ENCODE data around the gene ZSCAN30.

ZSCAN30 gene

DNA sequence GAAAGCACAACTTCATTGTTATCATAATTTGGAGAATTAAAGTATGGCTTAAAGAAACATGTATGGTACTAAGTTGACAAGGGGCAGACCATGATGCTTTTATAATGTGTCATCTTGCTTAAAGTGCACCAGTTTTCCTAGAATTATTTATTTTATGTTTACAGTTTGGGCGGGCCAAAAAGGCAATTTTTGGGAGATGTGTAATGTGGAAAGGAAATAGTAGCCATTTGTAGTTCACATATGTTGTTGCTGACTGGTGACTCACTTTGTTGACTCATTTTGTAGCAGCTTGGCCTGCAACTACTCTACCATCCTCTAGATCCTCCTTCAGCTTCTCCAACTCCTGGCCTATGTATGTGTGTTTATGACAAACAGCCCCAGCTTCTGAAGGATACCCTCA lies 7.7 kb downstream of the ZSCAN30 start:
- no peak for DNase-seq (ENCODE audit: low read depth in 3 of 3)

DNA sequence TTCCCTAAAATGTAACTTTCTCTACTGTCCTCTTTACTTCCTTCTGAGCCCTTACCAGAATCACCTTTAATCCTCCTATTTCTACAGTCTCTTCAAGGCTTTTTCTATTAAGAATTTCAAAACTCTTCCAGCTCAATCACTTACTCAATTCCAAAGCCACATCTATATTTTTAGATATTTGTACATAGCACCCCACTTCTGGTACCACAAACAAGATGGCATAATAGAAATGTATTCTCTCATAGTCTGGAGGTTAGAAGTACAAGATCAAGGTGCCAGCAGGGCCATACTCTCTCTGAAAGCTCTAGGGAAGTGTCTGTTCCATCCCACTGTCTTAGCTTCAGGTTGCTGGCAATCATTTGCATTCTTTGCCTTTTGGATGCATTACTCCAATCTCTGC lies 11.1 kb downstream of the ZSCAN30 start:
- DNase-seq (ENCODE audit: low read depth in 3 of 3): no peak

DNA sequence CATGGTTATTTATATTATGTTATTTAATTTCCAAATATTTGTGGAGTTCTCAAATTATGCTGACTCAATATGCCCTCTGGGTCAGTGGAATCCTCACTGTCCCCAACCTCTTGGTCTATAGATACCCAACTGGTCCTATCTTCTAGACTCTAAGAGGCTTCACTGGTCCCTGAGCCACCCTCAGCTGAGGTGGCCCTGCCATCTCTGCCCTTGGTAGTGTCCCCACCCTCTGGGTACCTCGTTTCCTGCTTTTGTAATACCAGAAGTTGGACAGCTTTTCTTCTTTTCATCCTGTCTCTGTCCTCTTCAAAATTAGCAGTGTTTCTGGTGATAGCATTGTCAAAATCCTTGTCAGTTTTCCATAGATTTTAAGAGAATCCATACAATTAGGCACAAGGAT lies 11.9 kb downstream of the ZSCAN30 start:
- DNase-seq (ENCODE audit: low read depth in 3 of 3): no peak

DNA sequence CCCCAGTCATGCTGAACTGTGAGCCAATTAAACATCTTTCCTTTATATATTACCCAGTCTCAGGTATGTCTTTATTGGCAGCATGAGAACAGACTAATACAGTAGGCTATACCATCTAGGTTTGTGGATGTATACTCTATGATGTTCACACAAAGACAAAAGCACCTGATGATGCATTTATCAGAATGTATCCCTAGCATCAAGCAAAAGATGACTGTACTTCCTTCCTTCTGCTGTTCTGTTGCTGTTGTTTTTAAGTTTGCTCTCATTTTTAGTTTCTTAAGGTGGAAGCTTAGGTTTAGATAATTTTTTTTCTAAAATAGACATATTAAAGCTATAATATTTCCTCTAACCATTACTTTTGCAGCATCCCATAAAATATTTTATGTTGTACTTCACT lies 12.4 kb downstream of the ZSCAN30 start:
- DNase-seq (ENCODE audit: low read depth in 3 of 3): no peak

- no peak for DNase-seq (ENCODE audit: low read depth in 3 of 3)
These were observed 13.8 kb downstream of the ZSCAN30 start for GRCh38 chr18:35276267-35276666.

DNA sequence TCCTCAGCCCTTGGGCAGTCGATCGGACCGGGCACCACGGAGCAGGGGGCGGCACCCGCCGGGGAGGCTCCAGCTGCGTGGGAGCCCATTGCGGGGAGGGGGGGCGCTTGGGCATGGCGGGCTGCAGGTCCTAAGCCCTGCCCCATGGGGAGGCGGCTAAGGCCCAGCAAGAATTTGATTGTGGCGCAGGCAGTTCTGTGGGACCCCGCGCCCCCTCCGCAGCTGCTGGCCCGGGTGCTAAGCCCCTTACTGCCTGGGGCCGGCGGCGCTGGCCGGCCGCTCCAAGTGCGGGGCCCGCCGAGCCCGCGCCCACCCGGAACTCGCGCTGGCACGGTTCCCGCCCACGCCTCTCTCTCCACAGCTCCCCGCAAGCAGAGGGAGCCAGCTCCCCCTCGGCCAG lies 18.4 kb downstream of the ZSCAN30 start:
- DNase-seq (ENCODE audit: low read depth in 3 of 3): no peak

DNA sequence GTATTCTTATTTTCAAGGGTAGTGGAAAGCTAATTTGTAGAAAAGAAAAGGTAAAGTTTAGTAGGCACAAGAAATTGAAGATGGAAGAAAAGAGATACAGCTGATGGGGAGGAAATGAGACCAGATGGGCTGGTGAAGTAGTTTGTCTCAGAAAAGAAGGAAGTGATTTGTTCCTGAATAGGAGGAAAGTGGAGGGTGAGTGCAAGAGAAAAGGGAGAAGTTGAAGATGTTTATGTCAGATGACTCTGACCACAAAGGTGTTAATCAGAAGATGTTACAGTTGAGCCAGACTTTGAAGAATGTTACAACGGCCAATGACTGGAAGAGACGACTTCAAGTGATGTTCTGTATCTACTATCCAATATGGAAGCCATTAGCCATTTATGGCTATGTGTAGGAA lies 21.2 kb downstream of the ZSCAN30 start:
- DNase-seq (ENCODE audit: low read depth in 3 of 3): no peak

DNA sequence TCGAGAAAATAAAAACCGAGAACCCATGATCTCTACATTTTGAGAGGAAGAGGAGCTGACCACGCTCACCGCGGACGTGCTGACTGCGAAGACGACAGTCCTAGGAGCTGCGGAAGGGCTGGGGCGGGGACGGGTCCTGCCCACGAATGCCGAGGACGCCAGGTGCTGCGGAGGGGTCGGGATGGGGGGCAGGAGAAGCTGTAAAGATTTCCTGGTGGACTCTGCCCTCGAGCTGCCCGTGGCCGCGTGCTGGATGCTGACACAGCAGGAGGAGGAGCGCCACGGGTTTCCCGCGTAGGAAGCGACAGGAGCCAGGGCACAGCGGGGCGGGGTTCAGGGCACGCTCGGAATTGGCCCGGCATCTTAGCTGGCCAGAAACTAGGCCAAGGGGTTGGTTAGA lies 22.2 kb downstream of the ZSCAN30 start:
- DNase-seq (ENCODE audit: low read depth in 3 of 3): no peak

DNA sequence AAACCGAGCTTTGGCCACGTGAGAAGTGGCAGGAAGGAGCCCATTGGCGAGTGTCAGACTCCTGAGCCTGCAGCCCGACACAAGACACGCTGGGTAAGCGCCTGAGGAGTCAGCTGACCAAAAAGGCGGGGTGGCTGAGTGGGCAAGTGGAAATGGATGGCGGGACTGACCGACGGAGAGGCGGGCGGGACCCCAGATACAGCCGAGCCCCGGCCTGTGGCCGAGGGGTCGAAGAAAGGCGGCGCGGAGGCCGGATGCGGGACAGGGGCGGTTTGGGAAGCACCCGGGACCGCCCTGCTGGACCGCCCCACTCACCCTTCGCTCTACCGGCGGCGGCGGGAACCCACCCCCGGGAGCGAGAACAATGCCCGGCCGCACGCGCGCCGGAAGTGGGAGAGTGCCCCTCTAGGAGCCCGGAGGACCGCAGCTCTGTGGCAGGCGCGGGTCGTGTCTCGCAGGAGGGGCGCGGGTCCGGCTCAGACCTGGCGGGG lies 22.8 kb downstream of the ZSCAN30 start:
- DNase-seq (ENCODE audit: low read depth in 3 of 3): peak in 1 of 3 donors; percentile 27

GRCh38 chr18:35264409-35264808 lies 25.6 kb downstream of the ZSCAN30 start:
- DNase-seq (ENCODE audit: low read depth in 3 of 3): no peak

- DNase-seq (ENCODE audit: low read depth in 3 of 3): no peak
These were observed 33.1 kb downstream of the ZSCAN30 start for GRCh38 chr18:35256947-35257346.

DNA sequence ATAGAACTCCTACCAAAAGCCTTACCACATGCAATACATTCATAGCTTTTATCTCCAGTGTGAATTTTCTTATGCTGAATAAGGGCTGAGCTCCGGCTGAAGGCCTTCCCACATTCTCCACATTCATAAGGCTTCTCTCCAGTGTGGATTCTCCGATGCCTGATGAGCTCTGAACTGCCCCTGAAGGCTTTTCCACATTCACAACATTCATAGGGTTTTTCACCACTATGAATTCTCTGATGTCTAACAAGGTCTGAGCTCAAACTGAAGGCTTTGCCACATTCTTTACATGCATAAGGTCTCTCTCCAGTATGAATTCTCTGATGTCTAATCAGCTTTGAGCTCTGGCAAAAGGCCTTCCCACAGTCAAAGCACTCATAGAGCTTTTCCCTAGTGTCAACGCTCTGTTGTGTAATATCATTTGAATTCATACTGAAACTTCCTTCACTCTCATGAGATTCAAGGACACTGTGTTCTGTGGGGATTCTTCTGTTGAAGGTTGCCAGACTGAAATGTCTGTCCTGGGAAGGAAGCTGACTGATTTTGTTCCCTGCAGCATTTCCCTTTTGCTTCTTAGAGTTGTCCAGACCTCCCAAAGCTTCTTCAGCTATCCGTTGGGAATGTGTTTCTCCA lies 36.3 kb downstream of the ZSCAN30 start:
- no peak for DNase-seq (ENCODE audit: low read depth in 3 of 3)

GRCh38 chr18:35252466-35252865 lies 37.6 kb downstream of the ZSCAN30 start:
- no peak for DNase-seq (ENCODE audit: low read depth in 3 of 3)

- no peak for DNase-seq (ENCODE audit: low read depth in 3 of 3)
These were observed 41.6 kb downstream of the ZSCAN30 start for GRCh38 chr18:35248429-35248828.

DNA sequence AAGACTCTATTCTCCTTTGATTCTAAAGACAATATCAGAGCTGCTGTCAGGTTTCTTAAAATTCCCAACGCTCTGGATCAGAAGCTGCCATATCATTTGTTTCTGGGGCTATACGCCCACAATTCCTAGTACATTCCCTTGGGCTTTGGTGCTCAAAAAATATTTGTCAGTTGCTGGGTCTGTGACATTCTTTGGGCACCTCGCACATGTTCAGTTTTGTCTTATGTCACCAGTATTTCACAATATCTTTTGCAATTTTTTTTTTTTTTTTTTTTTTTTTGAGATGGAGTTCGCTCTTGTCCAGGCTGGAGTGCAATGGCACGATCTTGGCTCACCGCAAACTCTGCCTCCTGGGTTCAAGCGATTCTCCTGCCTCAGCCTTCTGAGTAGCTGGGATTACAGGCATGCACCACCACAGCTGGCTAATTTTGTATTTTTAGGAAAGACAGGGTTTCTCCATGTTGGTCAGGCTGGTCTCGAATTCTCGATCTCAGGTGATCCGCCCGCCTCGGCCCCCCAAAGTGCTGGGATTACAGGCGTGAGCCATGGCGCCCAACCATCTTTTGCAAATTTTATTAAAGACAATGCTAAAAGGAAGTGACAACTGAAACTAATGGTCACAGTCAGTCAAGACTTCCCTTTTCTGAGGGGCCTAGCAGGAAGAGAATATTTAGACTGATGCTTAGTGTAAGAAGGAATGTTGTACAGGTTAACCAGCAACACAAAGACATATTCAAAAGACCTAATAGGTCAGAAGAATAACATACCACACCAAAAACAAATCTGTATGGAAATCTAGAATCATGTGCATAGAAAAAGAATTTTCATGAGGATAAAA lies 42.4 kb downstream of the ZSCAN30 start:
- DNase-seq (ENCODE audit: low read depth in 3 of 3): no peak

- DNase-seq (ENCODE audit: low read depth in 3 of 3): no peak
These were observed 43.2 kb downstream of the ZSCAN30 start for GRCh38 chr18:35246831-35247230.

GRCh38 chr18:35245719-35246317 lies 44.2 kb downstream of the ZSCAN30 start:
- no peak for DNase-seq (ENCODE audit: low read depth in 3 of 3)

DNA sequence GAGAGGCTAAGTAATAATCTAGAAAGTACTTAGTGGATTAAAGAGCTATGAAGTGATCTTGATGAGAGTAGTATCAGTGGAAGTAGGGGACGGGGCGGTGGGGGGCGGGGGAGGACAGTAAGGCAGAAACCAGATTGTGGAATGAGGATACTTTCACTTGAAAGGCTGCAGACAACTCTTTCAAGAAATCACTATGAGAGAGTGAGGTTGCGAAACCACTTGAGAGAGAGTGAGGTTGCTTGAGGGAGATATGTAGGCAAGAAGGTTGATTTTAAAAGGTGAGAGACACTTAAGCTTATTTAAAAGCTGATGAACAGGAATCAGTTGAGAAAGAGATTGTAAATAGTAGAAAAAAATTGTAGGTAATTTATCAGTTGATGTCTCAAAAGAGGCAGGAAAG lies 45.4 kb downstream of the ZSCAN30 start:
- DNase-seq (ENCODE audit: low read depth in 3 of 3): no peak

- DNase-seq (ENCODE audit: low read depth in 3 of 3): no peak
These were observed 47.6 kb downstream of the ZSCAN30 start for GRCh38 chr18:35242426-35242825.

GRCh38 chr18:35241448-35241804 lies 48.6 kb downstream of the ZSCAN30 start:
- no peak for DNase-seq (ENCODE audit: low read depth in 3 of 3)

GRCh38 chr18:35240664-35241447 lies 49.2 kb downstream of the ZSCAN30 start, which contains the start of gene ZNF397:
ZNF397 (plus strand) TSS chr18:35241034; CDS start chr18:35242471, 1,437 bp downstream.
- DNase-seq (ENCODE audit: low read depth in 3 of 3): peak; percentile 91 to 97 (median 92)

GRCh38 chr18:35239314-35239713 lies 50.7 kb downstream of the ZSCAN30 start:
- no peak for DNase-seq (ENCODE audit: low read depth in 3 of 3)
